Kidney (tissue), 14 donors: ENCODE results near the gene PRKCZ. TPM values are rescaled to one million over a fixed set of nuclear protein-coding genes. Genes with fewer than 3 reads are reported as not detected.

Experiments used
- DNase-seq, 5 donors: peaks; one replicate each; pipeline ENCODE4 v3.0.0-alpha.2; 2013 to 2020
- FAIRE-seq: peaks from 2 replicates; lab custom pipeline; 2012; peaks lifted over from hg19 to GRCh38; lab: Jason Lieb, UNC
- H3K27ac ChIP-seq, 2 donors: one replicate each; pipeline ENCODE4 v1.7.0; 2013; ENCODE audit warnings: low read depth in 2 of 2, low read length in 2 of 2, inconsistent platforms in 1 of 2
- H3K27me3 ChIP-seq: one replicate; pipeline ENCODE4 v1.7.1; 2013; ENCODE audit warnings: low read length, inconsistent platforms; ENCODE audit not compliant: control insufficient read depth, insufficient read depth
- H3K36me3 ChIP-seq, 3 donors: one replicate each; pipeline versions ENCODE4 v1.7.0 to v1.7.1; 2013; ENCODE audit warnings: low read length in 3 of 3, control low read depth in 1 of 3, inconsistent platforms in 1 of 3; ENCODE audit not compliant: insufficient read depth in 3 of 3, control insufficient read depth in 2 of 3
- H3K4me1 ChIP-seq, 3 donors: one replicate each; pipeline versions ENCODE4 v1.7.0 to v1.7.1; 2013; ENCODE audit warnings: low read length in 3 of 3, inconsistent platforms in 1 of 3, low read depth in 1 of 3; ENCODE audit not compliant: control insufficient read depth in 2 of 3, insufficient read depth in 2 of 3
- H3K4me3 ChIP-seq, 3 donors: one replicate each; pipeline versions ENCODE4 v1.7.0 to v1.8.1; 2013; ENCODE audit warnings: low read length in 3 of 3, control low read depth in 1 of 3, inconsistent platforms in 1 of 3
- H3K9ac ChIP-seq, 3 donors: one replicate each; pipeline versions ENCODE4 v1.7.0 to v1.7.1; 2013; ENCODE audit warnings: low read length in 3 of 3, control low read depth in 1 of 3, inconsistent platforms in 1 of 3
- H3K9me3 ChIP-seq, 3 donors: one replicate each; pipeline versions ENCODE4 v1.7.0 to v1.7.1; 2013; ENCODE audit warnings: low read length in 3 of 3, control low read depth in 1 of 3, inconsistent platforms in 1 of 3; ENCODE audit not compliant: control insufficient read depth in 2 of 3, insufficient read depth in 1 of 3
- CTCF ChIP-seq: IDR thresholded peaks from 3 replicates; pipeline ENCODE4 v1.5.1; 2012; ENCODE audit warnings: mild to moderate bottlenecking, moderate library complexity, borderline replicate concordance; ENCODE audit not compliant: insufficient read depth; ENCODE audit errors: extremely low read depth
- intact Hi-C: fragments of 100-400 bp; cut with DNase I; formaldehyde crosslinking; loops from one replicate; pipeline ENCODE4 v1.11.1; 2022
- polyA plus RNA-seq: library from polyadenylated mRNA; stranded (reverse); fragments of 350-450 nt; fragmentation: Illumina TruSeq; extraction: RNeasy Lipid Tissue Mini Kit (QIAGEN cat#74804); gene quantifications from one replicate; pipeline ENCODE4 v1.2.3, GENCODE V29; 2014; ENCODE audit warnings: low read depth, low replicate concordance; ENCODE audit not compliant: insufficient read depth
- total RNA-seq: library from RNA; stranded (reverse); fragmentation: NEBNext Ultra II Directional; extraction: Animal tissue kit (Norgen Biotek cat#: 25700); gene quantifications from one replicate; pipeline ENCODE4 v1.2.1, GENCODE V29; 2021
- donor health status: control.
- donor health status: control.
- donor health status: control.
- donor health status: control.
- donor health status: control.
- donor health status: DM: yes; HTN: yes; CAD: no.
- donor health status: Normal renal cell carcinoma (clear cell type).

PRKCZ gene
- total and polyA plus RNA-seq, 2 donors from 2014 or later: 24.7 to 42.4 TPM

- no peak overlapping the region for H3K9ac ChIP-seq
- TF ChIP-seq CTCF: no peak
- peaks cover 0 to 6% (median 2%) of the 10 kb centered on the region in 3 donors for H3K36me3 ChIP-seq
- no peak overlapping the region for H3K4me3 ChIP-seq
- no peaks in the 10 kb centered on the region for H3K4me1 ChIP-seq
- intact Hi-C loops: no loop called here
- H3K27me3 ChIP-seq: no peaks in the 10 kb centered on the region
- DNase-seq: peak in 1 of 5 donors; percentile 71
- H3K9me3 ChIP-seq: no peaks in the 10 kb centered on the region
- no peak overlapping the region for H3K27ac ChIP-seq
- no peak for FAIRE-seq
Measured at GRCh38 chr1:2177541-2177940, 127.3 kb downstream of the PRKCZ start.

- TF ChIP-seq CTCF: no peak
- intact Hi-C loops: no loop called here
- no peak overlapping the region for H3K9ac ChIP-seq
Measured at GRCh38 chr1:2177946-2178538, 127.8 kb downstream of the PRKCZ start.

GRCh38 chr1:2178875-2179274 lies 128.7 kb downstream of the PRKCZ start:
- Histone ChIP-seq H3K4me1 (no peaks in the 10 kb centered on the region), H3K9me3 (no peaks in the 10 kb centered on the region), H3K4me3 (no peak overlapping the region), H3K9ac (no peak overlapping the region), H3K27me3 (no peaks in the 10 kb centered on the region), H3K36me3 (peaks cover 0 to 6% (median 2%) of the 10 kb centered on the region in 3 donors), H3K27ac (no peak overlapping the region)
- intact Hi-C loops: no loop called here
- no peak for TF ChIP-seq CTCF
- DNase-seq (peak in 1 of 5 donors; percentile 31), FAIRE-seq (no peak)

More at GRCh38 chr1:2177946-2178538, 127.8 kb downstream of the PRKCZ start:
- H3K4me1 ChIP-seq: no peaks in the 10 kb centered on the region
- H3K27ac ChIP-seq: no peak overlapping the region
- H3K27me3 ChIP-seq: no peaks in the 10 kb centered on the region
- peaks cover 0 to 6% (median 2%) of the 10 kb centered on the region in 3 donors for H3K36me3 ChIP-seq
- FAIRE-seq: no peak
- no peak overlapping the region for H3K4me3 ChIP-seq
- no peaks in the 10 kb centered on the region for H3K9me3 ChIP-seq
- no peak for DNase-seq
